Spleen (tissue), 11 donors: Measurements from ENCODE around the gene CDH18. TPM values are rescaled to one million over a fixed set of nuclear protein-coding genes. Genes with fewer than 3 reads are reported as not detected.

Experiments
- DNase-seq: peaks from one replicate; pipeline ENCODE4 v3.0.0-alpha.2; 2020
- H3K27ac ChIP-seq, 8 donors: fragments of 200-600 bp; sonication (generic) in 7 of 8; 1 replicate in 4 of 8; 2 replicates in 4 of 8; pipeline versions ENCODE4 v1.5.0 to v1.8.0; 2016 to 2021; ENCODE audit warnings: inconsistent platforms in 4 of 8, mild to moderate bottlenecking in 4 of 8, moderate library complexity in 1 of 8
- H3K27me3 ChIP-seq, 7 donors: fragments of 200-600 bp; sonication (generic) in 6 of 7; replicated peaks in 1 of 7; 1 replicate in 4 of 7; 2 replicates in 3 of 7; pipeline versions ENCODE4 v1.5.0 to v1.8.0; 2016 to 2021; ENCODE audit warnings: inconsistent platforms in 3 of 7, mild to moderate bottlenecking in 1 of 7
- H3K36me3 ChIP-seq, 6 donors: fragments of 200-600 bp; sonication (generic) in 5 of 6; 1 replicate in 4 of 6; 2 replicates in 2 of 6; pipeline versions ENCODE4 v1.5.0 to v1.8.0; 2016 to 2021; ENCODE audit warnings: inconsistent platforms in 2 of 6
- H3K4me1 ChIP-seq, 6 donors: fragments of 200-600 bp; sonication (generic) in 5 of 6; 1 replicate in 3 of 6; 2 replicates in 3 of 6; pipeline versions ENCODE4 v1.5.0 to v1.8.0; 2016 to 2021; ENCODE audit warnings: inconsistent platforms in 3 of 6
- H3K4me3 ChIP-seq, 8 donors: fragments of 200-600 bp; sonication (generic) in 7 of 8; 1 replicate in 4 of 8; 2 replicates in 4 of 8; pipeline versions ENCODE4 v1.5.0 to v1.8.0; 2016 to 2021; ENCODE audit warnings: inconsistent platforms in 4 of 8, mild to moderate bottlenecking in 4 of 8, moderate library complexity in 2 of 8
- H3K9me3 ChIP-seq, 8 donors: fragments of 200-600 bp; sonication (generic) in 7 of 8; 1 replicate in 4 of 8; 2 replicates in 4 of 8; pipeline versions ENCODE4 v1.5.0 to v1.8.0; 2016 to 2021; ENCODE audit warnings: inconsistent platforms in 4 of 8
- POLR2A ChIP-seq, 3 donors: fragments of 450-650 bp; IDR thresholded peaks; one replicate each; pipeline ENCODE4 v1.5.1; 2017; ENCODE audit warnings: antibody characterized with exemption in 3 of 3, mild to moderate bottlenecking in 1 of 3
- POLR2AphosphoS5 ChIP-seq, 3 donors: sonication (generic); formaldehyde crosslinking; IDR thresholded peaks; one replicate each; pipeline ENCODE4 v1.5.1; 2017; ENCODE audit warnings: antibody characterized with exemption in 3 of 3
- WGBS, 5 donors: extraction: QIAGEN DNeasy Blood & Tissue Kit in 3 of 5; methylation state at CpG; one replicate each; pipeline versions ENCODE4 v1.1.5 to v1.1.7; 2013 to 2018; 5-methylcytosine and 5-hydroxymethylcytosine counted together
- intact Hi-C: fragments of 100-400 bp; cut with DNase I; formaldehyde crosslinking; loops from one replicate; pipeline ENCODE4 v1.15.0; 2023; ENCODE audit warnings: low total_unique reads
- polyA plus RNA-seq, 3 donors: library from polyadenylated mRNA; stranded (reverse); fragments of 200-250 nt; gene quantifications; one replicate each; pipeline ENCODE4 v1.2.1, GENCODE V29; 2013
- total RNA-seq, 7 donors: library from RNA; depleted of rRNA in 3 of 7; stranded (reverse); fragments of >200 nt in 3 of 7; fragmentation: NEBNext Ultra II Directional in 4 of 7; extraction: Animal tissue kit (Norgen Biotek cat#: 25700) in 4 of 7; gene quantifications; one replicate each; pipeline versions ENCODE4 v1.1.0 to v1.2.1, GENCODE V29; 2016 to 2021
- TF ChIP-seq, protein P1 (sequence below), 11 experiments: fragments of 200-600 bp in 7 of 11; fragments of 450-650 bp in 4 of 11; sonication (generic) in 4 of 11; IDR thresholded peaks in 8 of 11; conservative IDR thresholded peaks in 3 of 11; 1 replicate in 7 of 11; 2 replicates in 4 of 11; pipeline versions ENCODE4 v1.4.0 to v1.8.0; 2016 to 2021; ENCODE audit warnings: antibody characterized with exemption in 11 of 11, inconsistent platforms in 4 of 11, mild to moderate bottlenecking in 1 of 11
- donor health status: healthy with polysubstance abuse.
- donor health status: DM: no; HTN: no; CAD: no; lungs with moderate emphysema.
- donor health status: DM: no; HTN: no; CAD: no.
- donor health status: Bipolar disorder and iron deficiency.
- donor health status: healthy.
- donor health status: DM: no; HTN: no; CAD: no.
- donor health status: DM: yes; HTN: yes; CAD: no.

Gene CDH18
- total and polyA plus RNA-seq, 10 donors = 0.26 TPM; not detected in 9

DNA sequence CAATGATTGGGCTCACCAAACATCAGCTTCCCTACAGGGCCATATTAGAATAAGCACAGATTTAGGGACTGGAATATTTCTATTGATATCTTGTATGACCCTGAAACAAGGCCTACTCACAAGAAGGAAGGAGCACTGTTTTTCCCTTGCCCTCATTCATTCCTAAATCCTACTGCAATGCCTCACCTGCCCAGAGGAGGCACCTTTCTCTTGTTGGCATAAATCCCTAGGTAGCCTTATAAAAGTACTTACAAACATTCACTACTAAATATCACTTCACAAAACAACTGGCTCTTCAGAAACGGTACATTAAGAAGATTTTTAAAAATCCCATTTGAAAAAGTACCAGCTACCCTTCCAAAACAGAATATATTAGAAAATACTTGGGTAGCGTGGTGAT, 449.4 kb downstream of the CDH18 start:
- no peak for TF ChIP-seq POLR2AphosphoS5 (IDR thresholded peaks at IDR 0.05)
- TF ChIP-seq, protein P1, sequence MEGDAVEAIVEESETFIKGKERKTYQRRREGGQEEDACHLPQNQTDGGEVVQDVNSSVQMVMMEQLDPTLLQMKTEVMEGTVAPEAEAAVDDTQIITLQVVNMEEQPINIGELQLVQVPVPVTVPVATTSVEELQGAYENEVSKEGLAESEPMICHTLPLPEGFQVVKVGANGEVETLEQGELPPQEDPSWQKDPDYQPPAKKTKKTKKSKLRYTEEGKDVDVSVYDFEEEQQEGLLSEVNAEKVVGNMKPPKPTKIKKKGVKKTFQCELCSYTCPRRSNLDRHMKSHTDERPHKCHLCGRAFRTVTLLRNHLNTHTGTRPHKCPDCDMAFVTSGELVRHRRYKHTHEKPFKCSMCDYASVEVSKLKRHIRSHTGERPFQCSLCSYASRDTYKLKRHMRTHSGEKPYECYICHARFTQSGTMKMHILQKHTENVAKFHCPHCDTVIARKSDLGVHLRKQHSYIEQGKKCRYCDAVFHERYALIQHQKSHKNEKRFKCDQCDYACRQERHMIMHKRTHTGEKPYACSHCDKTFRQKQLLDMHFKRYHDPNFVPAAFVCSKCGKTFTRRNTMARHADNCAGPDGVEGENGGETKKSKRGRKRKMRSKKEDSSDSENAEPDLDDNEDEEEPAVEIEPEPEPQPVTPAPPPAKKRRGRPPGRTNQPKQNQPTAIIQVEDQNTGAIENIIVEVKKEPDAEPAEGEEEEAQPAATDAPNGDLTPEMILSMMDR (IDR thresholded peaks at IDR 0.05 in 8 of 11, conservative IDR thresholded peaks at IDR 0.05 in 3 of 11) = no peak
- Histone ChIP-seq H3K27me3 (no peaks in the 10 kb centered on the region), H3K27ac (no peak overlapping the region), H3K36me3 (no peaks in the 10 kb centered on the region), H3K4me1 (no peaks in the 10 kb centered on the region), H3K9me3 (peaks cover 0 to 15% (median 4%) of the 10 kb centered on the region in 8 donors), H3K4me3 (no peak overlapping the region)
- 75 to 87% (median 84%) methylated on average over 2 of the region's 2 CpGs for WGBS, 5 donors
- intact Hi-C loops = no loop called here
- no peak for DNase-seq

DNA sequence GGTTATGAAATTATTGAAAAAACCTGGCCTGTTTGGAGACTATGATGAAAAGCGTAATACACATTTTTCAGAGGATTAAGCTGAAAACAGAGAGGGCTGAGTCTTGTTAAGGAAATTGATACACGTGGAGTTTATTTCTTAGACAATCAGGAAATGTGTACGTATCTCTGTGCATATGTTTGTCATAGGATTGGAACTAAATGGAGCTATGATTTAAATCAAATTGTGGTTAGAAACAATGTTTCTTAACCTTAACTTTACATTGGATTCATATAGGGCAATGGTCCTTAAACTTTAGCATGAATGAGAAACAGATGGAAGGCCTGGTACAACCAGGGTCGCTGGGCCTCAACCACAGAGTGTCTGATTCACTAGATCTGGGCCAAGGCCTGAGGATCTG, 451.6 kb downstream of the CDH18 start:
- TF ChIP-seq POLR2A (IDR thresholded peaks at IDR 0.05) = no peak
- TF ChIP-seq, protein P1 (IDR thresholded peaks at IDR 0.05 in 8 of 11, conservative IDR thresholded peaks at IDR 0.05 in 3 of 11) = no peak
- TF ChIP-seq POLR2AphosphoS5 (IDR thresholded peaks at IDR 0.05) = no peak
- H3K27me3 ChIP-seq = no peaks in the 10 kb centered on the region
- H3K4me3 ChIP-seq = no peak overlapping the region
- H3K4me1 ChIP-seq = no peaks in the 10 kb centered on the region
- DNase-seq = no peak
- 71 to 84% (median 77%) methylated on average over 4 of the region's 4 CpGs for WGBS, 5 donors
- H3K36me3 ChIP-seq = no peaks in the 10 kb centered on the region
- intact Hi-C loops = no loop called here
- H3K9me3 ChIP-seq = peaks cover 0 to 9% (median 5%) of the 10 kb centered on the region in 8 donors
- H3K27ac ChIP-seq = no peak overlapping the region

DNA sequence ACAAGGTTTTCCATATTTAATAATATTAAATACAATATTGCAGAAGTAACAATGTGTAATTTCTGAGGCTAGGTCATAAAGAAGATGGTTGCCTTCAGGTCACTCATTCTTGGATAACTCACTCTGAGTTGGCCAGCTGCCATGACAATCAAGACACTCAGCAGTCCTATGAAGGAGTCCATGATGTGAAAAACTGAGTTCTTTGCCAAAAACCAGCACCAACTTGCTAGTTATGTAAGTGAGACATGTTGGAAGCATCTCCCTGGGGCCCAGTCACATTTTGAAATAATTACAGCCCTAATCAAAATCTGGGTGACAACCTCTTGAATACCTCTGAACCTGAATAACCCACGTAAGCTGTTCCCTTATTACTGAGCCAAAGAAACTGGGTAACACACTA, 453.2 kb downstream of the CDH18 start:
- 83 to 99% (median 90%) methylated on average over 1 of the region's 1 CpG for WGBS, 5 donors
- intact Hi-C loops = no loop called here
- TF ChIP-seq POLR2AphosphoS5 (IDR thresholded peaks at IDR 0.05) (no peak), POLR2A (IDR thresholded peaks at IDR 0.05) (no peak)
- TF ChIP-seq, protein P1 (IDR thresholded peaks at IDR 0.05 in 8 of 11, conservative IDR thresholded peaks at IDR 0.05 in 3 of 11) = no peak

DNA sequence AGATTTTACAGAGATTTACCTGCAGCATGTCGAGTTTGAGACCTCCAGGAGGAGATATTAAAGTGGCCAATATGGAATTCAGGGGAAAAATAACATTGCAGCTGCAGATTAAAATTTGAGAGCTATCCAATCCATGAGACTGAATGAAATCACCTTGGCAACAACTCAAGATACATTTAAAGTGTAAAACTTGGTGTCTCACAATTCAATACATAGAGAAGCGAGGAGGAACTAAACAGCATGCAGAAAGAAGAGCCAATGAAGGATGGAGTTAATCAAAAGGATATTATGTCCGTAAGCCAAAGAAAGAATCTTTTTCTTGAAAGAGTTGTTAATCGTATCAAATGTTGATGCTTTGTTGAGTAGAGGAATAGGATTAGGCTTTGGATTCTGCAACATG, 455.1 kb downstream of the CDH18 start:
- Histone ChIP-seq H3K4me3 (no peak overlapping the region), H3K9me3 (peaks cover 0 to 13% (median 2%) of the 10 kb centered on the region in 8 donors), H3K27ac (no peak overlapping the region), H3K4me1 (no peaks in the 10 kb centered on the region), H3K36me3 (no peaks in the 10 kb centered on the region), H3K27me3 (no peaks in the 10 kb centered on the region)
- DNase-seq = no peak
- 64 to 80% (median 75%) methylated on average over 4 of the region's 4 CpGs for WGBS, 5 donors
- intact Hi-C loops = no loop called here
- TF ChIP-seq, protein P1 (IDR thresholded peaks at IDR 0.05 in 8 of 11, conservative IDR thresholded peaks at IDR 0.05 in 3 of 11) = no peak
- no peak for TF ChIP-seq POLR2A (IDR thresholded peaks at IDR 0.05)
- TF ChIP-seq POLR2AphosphoS5 (IDR thresholded peaks at IDR 0.05) = no peak

More for the DNA sequence above, 453.2 kb downstream of the CDH18 start:
- Histone ChIP-seq H3K4me3 (no peak overlapping the region), H3K27ac (no peak overlapping the region), H3K9me3 (peaks cover 0 to 15% (median 3%) of the 10 kb centered on the region in 8 donors), H3K4me1 (no peaks in the 10 kb centered on the region), H3K27me3 (no peaks in the 10 kb centered on the region), H3K36me3 (no peaks in the 10 kb centered on the region)
- no peak for DNase-seq
